HepG2 (cell line): ENCODE data around the gene NXPH4. TPM values are rescaled to one million over a fixed set of nuclear protein-coding genes. Genes with fewer than 3 reads are reported as not detected.

Experiments used
- ATF4 ChIP-seq, 2 experiments: fragments of 450-650 bp in 1 of 2; sonication (generic) in 1 of 2; formaldehyde crosslinking; IDR thresholded peaks; 2 replicates each; pipeline versions ENCODE4 v1.5.0 to v1.8.0; 2020 to 2022; ENCODE audit warnings: mild to moderate bottlenecking in 1 of 2, missing genetic modification reagents in 1 of 2
- CCDC6 ChIP-seq: sonication (generic); formaldehyde crosslinking; IDR thresholded peaks from 2 replicates; pipeline ENCODE4 v1.8.1; 2022; ENCODE audit warnings: mild to moderate bottlenecking, missing genetic modification reagents, moderate library complexity
- ESRRA ChIP-seq: sonication (generic); formaldehyde crosslinking; IDR thresholded peaks from 2 replicates; pipeline ENCODE4 v1.5.1; 2020; ENCODE audit warnings: mild to moderate bottlenecking, low read depth, missing genetic modification reagents
- FOXP4 ChIP-seq: sonication (generic); formaldehyde crosslinking; IDR thresholded peaks from 2 replicates; pipeline ENCODE4 v1.4.0; 2020; ENCODE audit warnings: missing genetic modification reagents
- HNRNPH1 ChIP-seq: fragments of 200-400 bp; formaldehyde crosslinking; optimal IDR thresholded peaks from 2 replicates; pipeline ENCODE3; 2017; ENCODE audit warnings: mild to moderate bottlenecking, low read depth, low read length
- HNRNPL ChIP-seq: fragments of 200-400 bp; formaldehyde crosslinking; IDR thresholded peaks from 2 replicates; pipeline ENCODE4 v1.6.1; 2017; ENCODE audit warnings: mild to moderate bottlenecking, low read depth, low read length
- IKZF5 ChIP-seq: IDR thresholded peaks from 2 replicates; pipeline ENCODE4 v1.6.1; 2018; ENCODE audit warnings: missing genetic modification reagents, mild to moderate bottlenecking, missing compliant biosample characterization
- KLF13 ChIP-seq: sonication (generic); formaldehyde crosslinking; IDR thresholded peaks from 2 replicates; pipeline ENCODE4 v1.4.0; 2020; ENCODE audit warnings: mild to moderate bottlenecking, missing genetic modification reagents
- MYNN ChIP-seq: sonication (generic); formaldehyde crosslinking; IDR thresholded peaks from 2 replicates; pipeline ENCODE4 v1.4.0; 2020; ENCODE audit warnings: mild to moderate bottlenecking, low read depth, missing genetic modification reagents
- NFE2L2 ChIP-seq: fragments of 150-350 bp; IDR thresholded peaks from 2 replicates; pipeline ENCODE4 v1.6.1; 2014; ENCODE audit warnings: low read length
- PAWR ChIP-seq: sonication (generic); formaldehyde crosslinking; IDR thresholded peaks from 2 replicates; pipeline ENCODE4 v1.4.0; 2020; ENCODE audit warnings: missing genetic modification reagents, mild to moderate bottlenecking, borderline replicate concordance
- POLR2G ChIP-seq: fragments of 200-400 bp; formaldehyde crosslinking; IDR thresholded peaks from 2 replicates; pipeline ENCODE4 v1.6.1; 2018; ENCODE audit warnings: mild to moderate bottlenecking, low read depth, low read length, moderate library complexity
- RXRA ChIP-seq: sonication (generic); formaldehyde crosslinking; IDR thresholded peaks from 2 replicates; pipeline ENCODE4 v1.5.1; 2020; ENCODE audit warnings: missing genetic modification reagents
- SALL1 ChIP-seq: sonication (generic); formaldehyde crosslinking; IDR thresholded peaks from 2 replicates; pipeline ENCODE4 v1.8.0; 2022; ENCODE audit warnings: mild to moderate bottlenecking, missing genetic modification reagents
- SMC3 ChIP-seq: IDR thresholded peaks from 2 replicates; pipeline ENCODE4 v1.6.1; 2011; ENCODE audit warnings: low read length, improper control_type of control experiment
- SP2 ChIP-seq: sonication (generic); formaldehyde crosslinking; IDR thresholded peaks from 2 replicates; pipeline ENCODE4 v1.5.1; 2020; ENCODE audit warnings: mild to moderate bottlenecking, missing genetic modification reagents
- YY1 ChIP-seq: IDR thresholded peaks from 2 replicates; pipeline ENCODE4 v1.6.1; 2011; ENCODE audit warnings: low read length, low read depth, moderate library complexity, mild to moderate bottlenecking; ENCODE audit not compliant: insufficient read depth, insufficient replicate concordance
- ZNF251 ChIP-seq: sonication (generic); formaldehyde crosslinking; IDR thresholded peaks from 2 replicates; pipeline ENCODE4 v1.9.0; 2021; ENCODE audit warnings: mild to moderate bottlenecking, missing genetic modification reagents
- ZNF263 ChIP-seq: sonication (generic); formaldehyde crosslinking; IDR thresholded peaks from 2 replicates; pipeline ENCODE4 v1.4.0; 2020; ENCODE audit warnings: missing genetic modification reagents
- polyA plus RNA-seq, 8 experiments: library from polyadenylated mRNA; depleted of rRNA in 3 of 8; stranded (reverse) in 7 of 8; unstranded in 1 of 8; fragments of >200 nt; fragmentation: Illumina TruSeq in 4 of 8; extraction: Trizol in 4 of 8; gene quantifications; 2 replicates each; pipeline versions ENCODE4 v1.2.1 to v1.2.3, GENCODE V29; 2011 to 2016; ENCODE audit warnings: low read depth in 4 of 8, missing spikeins in 1 of 8, mixed read lengths in 1 of 8; ENCODE audit not compliant: insufficient read depth in 1 of 8
- total RNA-seq, 5 experiments: library from RNA; depleted of rRNA; stranded (reverse); fragments of >200 nt; fragmentation: Illumina TruSeq; extraction: Trizol; gene quantifications; 2 replicates each; pipeline ENCODE4 v1.2.3, GENCODE V29; 2016; ENCODE audit warnings: low read depth in 1 of 5
- TF ChIP-seq, protein P1 (sequence below): sonication (generic); formaldehyde crosslinking; IDR thresholded peaks from 2 replicates; pipeline ENCODE4 v1.4.0; 2020; ENCODE audit warnings: missing genetic modification reagents
- TF ChIP-seq, protein P2 (sequence below): sonication (generic); formaldehyde crosslinking; IDR thresholded peaks from 2 replicates; pipeline ENCODE4 v1.8.1; 2023; ENCODE audit warnings: missing genetic modification reagents, mild to moderate bottlenecking, borderline replicate concordance
- TF ChIP-seq, protein P3 (sequence below): sonication (generic); formaldehyde crosslinking; IDR thresholded peaks from 2 replicates; pipeline ENCODE4 v1.5.1; 2020; ENCODE audit warnings: missing genetic modification reagents, mild to moderate bottlenecking, borderline replicate concordance

Gene NXPH4
- total and polyA plus RNA-seq, 2 of the 13 experiments (the other 11 are each of a cell fraction or from before 2014, with no cell fraction given) = 0.13 TPM; not detected in 1

- TF ChIP-seq PAWR (CRISPR knock-in tag) (no peak), SMC3 (peak; percentile 69), YY1 (peak; percentile 30), FOXP4 (no peak), RXRA (CRISPR knock-in tag) (no peak), HNRNPH1 (no peak), ATF4 (CRISPR knock-in tag; IDR thresholded peaks at IDR 0.05) (no peak), ZNF251 (CRISPR knock-in tag) (no peak), ESRRA (CRISPR knock-in tag) (no peak), CCDC6 (no peak), ZNF263 (CRISPR knock-in tag) (0 out of 2 replicates have a peak, but pooled peaks have one; percentile 26), MYNN (CRISPR knock-in tag) (no peak), NFE2L2 (no peak), SALL1 (CRISPR knock-in tag) (0 out of 2 replicates have a peak, but pooled peaks have one; percentile 17), KLF13 (CRISPR knock-in tag) (no peak), SP2 (CRISPR knock-in tag) (no peak), IKZF5 (CRISPR knock-in tag) (no peak), HNRNPL (0 out of 2 replicates have a peak, but pooled peaks have one; percentile 24), POLR2G (peak; percentile 63; the same call in 1 of the 2 replicates)
- TF ChIP-seq, protein P1, sequence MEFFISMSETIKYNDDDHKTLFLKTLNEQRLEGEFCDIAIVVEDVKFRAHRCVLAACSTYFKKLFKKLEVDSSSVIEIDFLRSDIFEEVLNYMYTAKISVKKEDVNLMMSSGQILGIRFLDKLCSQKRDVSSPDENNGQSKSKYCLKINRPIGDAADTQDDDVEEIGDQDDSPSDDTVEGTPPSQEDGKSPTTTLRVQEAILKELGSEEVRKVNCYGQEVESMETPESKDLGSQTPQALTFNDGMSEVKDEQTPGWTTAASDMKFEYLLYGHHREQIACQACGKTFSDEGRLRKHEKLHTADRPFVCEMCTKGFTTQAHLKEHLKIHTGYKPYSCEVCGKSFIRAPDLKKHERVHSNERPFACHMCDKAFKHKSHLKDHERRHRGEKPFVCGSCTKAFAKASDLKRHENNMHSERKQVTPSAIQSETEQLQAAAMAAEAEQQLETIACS (CRISPR knock-in tag) = no peak
- TF ChIP-seq, protein P2, sequence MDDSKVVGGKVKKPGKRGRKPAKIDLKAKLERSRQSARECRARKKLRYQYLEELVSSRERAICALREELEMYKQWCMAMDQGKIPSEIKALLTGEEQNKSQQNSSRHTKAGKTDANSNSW (CRISPR knock-in tag) = no peak
- TF ChIP-seq, protein P3, sequence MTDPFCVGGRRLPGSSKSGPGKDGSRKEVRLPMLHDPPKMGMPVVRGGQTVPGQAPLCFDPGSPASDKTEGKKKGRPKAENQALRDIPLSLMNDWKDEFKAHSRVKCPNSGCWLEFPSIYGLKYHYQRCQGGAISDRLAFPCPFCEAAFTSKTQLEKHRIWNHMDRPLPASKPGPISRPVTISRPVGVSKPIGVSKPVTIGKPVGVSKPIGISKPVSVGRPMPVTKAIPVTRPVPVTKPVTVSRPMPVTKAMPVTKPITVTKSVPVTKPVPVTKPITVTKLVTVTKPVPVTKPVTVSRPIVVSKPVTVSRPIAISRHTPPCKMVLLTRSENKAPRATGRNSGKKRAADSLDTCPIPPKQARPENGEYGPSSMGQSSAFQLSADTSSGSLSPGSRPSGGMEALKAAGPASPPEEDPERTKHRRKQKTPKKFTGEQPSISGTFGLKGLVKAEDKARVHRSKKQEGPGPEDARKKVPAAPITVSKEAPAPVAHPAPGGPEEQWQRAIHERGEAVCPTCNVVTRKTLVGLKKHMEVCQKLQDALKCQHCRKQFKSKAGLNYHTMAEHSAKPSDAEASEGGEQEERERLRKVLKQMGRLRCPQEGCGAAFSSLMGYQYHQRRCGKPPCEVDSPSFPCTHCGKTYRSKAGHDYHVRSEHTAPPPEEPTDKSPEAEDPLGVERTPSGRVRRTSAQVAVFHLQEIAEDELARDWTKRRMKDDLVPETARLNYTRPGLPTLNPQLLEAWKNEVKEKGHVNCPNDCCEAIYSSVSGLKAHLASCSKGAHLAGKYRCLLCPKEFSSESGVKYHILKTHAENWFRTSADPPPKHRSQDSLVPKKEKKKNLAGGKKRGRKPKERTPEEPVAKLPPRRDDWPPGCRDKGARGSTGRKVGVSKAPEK (CRISPR knock-in tag) = no peak
Measured at GRCh38 chr12:57214398-57214781, 2.2 kb upstream of the NXPH4 start (continued).
